GM12878 (cell line): Measurements from ENCODE around the gene GPAT3. TPM values are rescaled to one million over a fixed set of nuclear protein-coding genes. Genes with fewer than 3 reads are reported as not detected.

Experiments
- ATAC-seq: fragments of 200-7000 bp; cut with Tn5 transposase; 3 replicates; pipeline ENCODE4 v1.9.1; 2020; ENCODE audit warnings: mild to moderate bottlenecking, moderate library complexity
- BruUV-seq: library from RNA; stranded (reverse); fragments of 400-500 nt; replicated peaks from 2 replicates; lab custom pipeline; 2021; lab: Mats Ljungman, UMichigan
- CTCF ChIA-PET: fragments of 300-600 bp; sonication (Branson Sonifier 250); formaldehyde crosslinking; extraction: SDS; loops from one replicate; lab custom pipeline; 2021; ENCODE audit warnings: inconsistent platforms; lab: Yijun Ruan, JAX
- POLR2A ChIA-PET: fragments of 350-600 bp; formaldehyde crosslinking; extraction: SDS; loops from one replicate; lab custom pipeline; 2021; ENCODE audit warnings: inconsistent platforms; lab: Charles Lee
- RAD21 ChIA-PET: fragments of 300-600 bp; sonication (Branson Sonifier 250); formaldehyde crosslinking; loops from one replicate; lab custom pipeline; 2023; ENCODE audit warnings: antibody characterized with exemption; ENCODE audit not compliant: unreplicated experiment; lab: Charles Lee
- SMC1A ChIA-PET: fragments of 300-600 bp; sonication (Branson Sonifier 250); formaldehyde crosslinking; loops from one replicate; lab custom pipeline; 2023; ENCODE audit not compliant: unreplicated experiment, uncharacterized antibody; lab: Charles Lee
- DNase-seq: peaks from one replicate; pipeline ENCODE4 v3.0.0-alpha.2; 2011; ENCODE audit warnings: low read depth, low spot score
- FAIRE-seq: peaks from 3 replicates; lab custom pipeline; 2011; peaks lifted over from hg19 to GRCh38; lab: Jason Lieb, UNC
- H2AFZ ChIP-seq: 2 replicates; pipeline ENCODE4 v1.6.0; 2011; ENCODE audit warnings: low read depth, low read length, control low read depth; ENCODE audit not compliant: control insufficient read depth
- H3K27ac ChIP-seq: 2 replicates; pipeline ENCODE4 v1.5.1; 2011; ENCODE audit warnings: control low read depth; ENCODE audit not compliant: control insufficient read depth, insufficient read depth
- H3K27me3 ChIP-seq, 2 experiments: replicated peaks in 1 of 2; 2 replicates each; pipeline versions ENCODE4 v1.6.0 to v1.6.1; 2011; ENCODE audit warnings: low read length in 1 of 2; ENCODE audit not compliant: control insufficient read depth in 2 of 2, insufficient read depth in 2 of 2
- H3K36me3 ChIP-seq, 2 experiments: 2 replicates each; pipeline ENCODE4 v1.5.1; 2011; ENCODE audit warnings: low read length in 1 of 2; ENCODE audit not compliant: control insufficient read depth in 2 of 2, insufficient read depth in 2 of 2
- H3K4me1 ChIP-seq: 2 replicates; pipeline ENCODE4 v1.6.1; 2011; ENCODE audit warnings: mild to moderate bottlenecking, low read length, moderate library complexity, mixed read lengths; ENCODE audit not compliant: control insufficient read depth, insufficient read depth
- H3K4me2 ChIP-seq: 2 replicates; pipeline ENCODE4 v1.6.0; 2011; ENCODE audit warnings: control low read depth; ENCODE audit not compliant: control insufficient read depth, insufficient read depth
- H3K4me3 ChIP-seq: fragments of 200-600 bp; sonication (generic); 2 replicates; pipeline ENCODE4 v1.5.1; 2016
- H3K79me2 ChIP-seq: 2 replicates; pipeline ENCODE4 v1.6.0; 2011; ENCODE audit warnings: low read length; ENCODE audit not compliant: control insufficient read depth, insufficient read depth
- H3K9ac ChIP-seq: 2 replicates; pipeline ENCODE4 v1.8.0; 2011; ENCODE audit warnings: low read length, control low read depth, mixed read lengths; ENCODE audit not compliant: control insufficient read depth, insufficient read depth
- H3K9me3 ChIP-seq: replicated peaks from 3 replicates; pipeline ENCODE4 v1.5.1; 2011; ENCODE audit warnings: mild to moderate bottlenecking, low read length; ENCODE audit not compliant: control insufficient read depth, insufficient read depth
- H4K20me1 ChIP-seq: 2 replicates; pipeline ENCODE4 v1.6.0; 2011; ENCODE audit not compliant: control insufficient read depth, insufficient read depth
- PRDM15 ChIP-seq: fragments of 450-650 bp; formaldehyde crosslinking; IDR thresholded peaks from 2 replicates; pipeline ENCODE4 v1.4.0; 2020; ENCODE audit warnings: mild to moderate bottlenecking, moderate library complexity
- RAD51 ChIP-seq: fragments of 450-650 bp; IDR thresholded peaks from 2 replicates; pipeline ENCODE4 v1.6.1; 2016; ENCODE audit warnings: moderate library complexity, mild to moderate bottlenecking, inconsistent platforms
- RB1 ChIP-seq: fragments of 450-650 bp; formaldehyde crosslinking; IDR thresholded peaks from 2 replicates; pipeline ENCODE4 v1.6.1; 2017; ENCODE audit warnings: mild to moderate bottlenecking, borderline replicate concordance
- RELA ChIP-seq: fragments of 450-650 bp; IDR thresholded peaks from 2 replicates; pipeline ENCODE4 v1.8.0; 2014; ENCODE audit warnings: borderline replicate concordance; ENCODE audit not compliant: partially characterized antibody
- USF1 ChIP-seq: IDR thresholded peaks from 2 replicates; pipeline ENCODE4 v1.6.1; 2011; ENCODE audit warnings: borderline replicate concordance, low read depth, mild to moderate bottlenecking, moderate library complexity, mixed read lengths, low read length; ENCODE audit not compliant: insufficient read depth; ENCODE audit errors: extremely low read length
- WGBS: methylation state at CpG from one replicate; pipeline ENCODE4 v1.1.6; 2016; ENCODE audit warnings: low lambda C conversion rate; ENCODE audit not compliant: insufficient replicate concordance, insufficient coverage; ENCODE audit errors: missing lambda C conversion rate; 5-methylcytosine and 5-hydroxymethylcytosine counted together
- in situ Hi-C: fragments of 300-500 bp; cut with MboI; formaldehyde crosslinking; loops from 9 replicates; pipeline ENCODE4 v1.14.3; 2018; ENCODE audit warnings: mixed read lengths
- intact Hi-C: fragments of 100-400 bp; cut with micrococcal nuclease; formaldehyde crosslinking; loops from one replicate; pipeline ENCODE4 v1.14.2; 2022; ENCODE audit not compliant: unreplicated experiment
- polyA plus RNA-seq, 11 experiments: library from polyadenylated mRNA; depleted of rRNA in 4 of 11; unstranded in 6 of 11; stranded (reverse) in 5 of 11; fragments of >200 nt; fragmentation: Nextera tagmentation in 4 of 11; fragmentation: Illumina TruSeq in 1 of 11; extraction: Ambion mirVana in 4 of 11; extraction: Trizol in 1 of 11; gene quantifications; 1 replicate in 1 of 11; 2 replicates in 10 of 11; pipeline versions ENCODE4 v1.2.1 to v1.2.3, GENCODE V29; 2011 to 2016; ENCODE audit warnings: inconsistent platforms in 2 of 11, missing spikeins in 2 of 11, low read depth in 1 of 11
- total RNA-seq, 4 experiments: library from RNA; depleted of rRNA in 3 of 4; stranded (reverse); fragments of >200 nt in 3 of 4; fragmentation: Illumina TruSeq in 1 of 4; extraction: Trizol in 1 of 4; gene quantifications; 2 replicates each; pipeline versions ENCODE4 v1.2.1 to v1.2.3, GENCODE V29; 2013 to 2021

The GPAT3 gene
- total and polyA plus RNA-seq, 10 of the 15 experiments (the other 5 are each of a cell fraction or from before 2014, with no cell fraction given), result 0.26 to 1.1 (median 0.52) TPM

GRCh38 chr4:83504503-83504902 lies 31.4 kb upstream of the GPAT3 start:
- Histone ChIP-seq H3K4me3 (no peak overlapping the region), H2AFZ (peak overlapping the region; percentile 54), H3K36me3 (no peaks in the 10 kb centered on the region), H4K20me1 (no peaks in the 10 kb centered on the region), H3K27ac (no peak overlapping the region), H3K9me3 (no peaks in the 10 kb centered on the region), H3K4me1 (no peaks in the 10 kb centered on the region), H3K9ac (no peak overlapping the region)
- DNase-seq, result no peak
- intact Hi-C loops (loop anchor here (10.0 kb wide), 1 partner anchor 750 kb away; no protein-coding TSS in a partner anchor), in situ Hi-C loops (loop anchor here (10.0 kb wide), 1 partner anchor 1010 kb away; no protein-coding TSS in a partner anchor)
- ATAC-seq, result no peak
- POLR2A ChIA-PET, result no interaction called here
- BruUV-seq, result no TSS peak
- 23% methylated on average over 4 of the region's 4 CpGs for WGBS
- TF ChIP-seq RELA (no peak), USF1 (no peak), RB1 (no peak), PRDM15 (no peak), RAD51 (no peak)
- TF ChIP-seq, all 136 proteins: peak for 0
- Histone ChIP-seq H3K27me3 (no peaks in the 10 kb centered on the region), H3K4me2 (no peak overlapping the region), H3K79me2 (no peaks in the 10 kb centered on the region)
- FAIRE-seq, result no peak
- ChIA-PET SMC1A (no interaction called here), CTCF (interaction anchor here (0.6 to 0.8 kb wide), 2 partner anchors 135 to 930 kb away, joined by 3 to 5 read pairs; no protein-coding TSS in a partner anchor), RAD21 (no interaction called here)
